ENCODE measurements around the gene SUGCT. TPM values are rescaled to one million over a fixed set of nuclear protein-coding genes. Genes with fewer than 3 reads are reported as not detected.
A peak's percentile ranks its signal among the peaks of the same experiment; 100 is the strongest.

Gene SUGCT
- total RNA-seq, 3 donors from 2014 or later (not counting 1 experiment from before 2014, with no cell fraction given): 0.40 to 0.59 TPM; not detected in 1

GRCh38 chr7:40643664-40644063 is 508.9 kb downstream of the SUGCT start:
- Histone ChIP-seq H3K27me3 (ENCODE audit: control insufficient read depth, insufficient read depth, low read length) (no peaks in the 10 kb centered on the region), H3K9me3 (ENCODE audit: control insufficient read depth, insufficient read depth, low read length) (no peaks in the 10 kb centered on the region), H3K4me1 (ENCODE audit: control insufficient read depth, insufficient read depth, low read length) (no peaks in the 10 kb centered on the region), H3K36me3 (ENCODE audit: control insufficient read depth, insufficient read depth, low read length) (no peaks in the 10 kb centered on the region), H3K4me3 (ENCODE audit: low read length) (no peak overlapping the region), H3K27ac (ENCODE audit: low read length) (no peak overlapping the region)
- WGBS (ENCODE audit: insufficient coverage): 94% methylated on average over 5 of the region's 7 CpGs
- no peak overlapping the region for H3K27ac Mint-ChIP-seq
- H3K36me3 Mint-ChIP-seq: no peaks in the 10 kb centered on the region
- H3K4me1 Mint-ChIP-seq: no peaks in the 10 kb centered on the region
- DNase-seq: no peak
- H3K4me3 Mint-ChIP-seq: no peak overlapping the region
- peaks cover 3 to 14% of the 10 kb centered on the region in 2 donors for H3K27me3 Mint-ChIP-seq (ENCODE audit: low read depth in 2 of 2)
- peaks cover 0 to under 1% of the 10 kb centered on the region in 2 donors for H3K9me3 Mint-ChIP-seq
- TF ChIP-seq, protein P1, sequence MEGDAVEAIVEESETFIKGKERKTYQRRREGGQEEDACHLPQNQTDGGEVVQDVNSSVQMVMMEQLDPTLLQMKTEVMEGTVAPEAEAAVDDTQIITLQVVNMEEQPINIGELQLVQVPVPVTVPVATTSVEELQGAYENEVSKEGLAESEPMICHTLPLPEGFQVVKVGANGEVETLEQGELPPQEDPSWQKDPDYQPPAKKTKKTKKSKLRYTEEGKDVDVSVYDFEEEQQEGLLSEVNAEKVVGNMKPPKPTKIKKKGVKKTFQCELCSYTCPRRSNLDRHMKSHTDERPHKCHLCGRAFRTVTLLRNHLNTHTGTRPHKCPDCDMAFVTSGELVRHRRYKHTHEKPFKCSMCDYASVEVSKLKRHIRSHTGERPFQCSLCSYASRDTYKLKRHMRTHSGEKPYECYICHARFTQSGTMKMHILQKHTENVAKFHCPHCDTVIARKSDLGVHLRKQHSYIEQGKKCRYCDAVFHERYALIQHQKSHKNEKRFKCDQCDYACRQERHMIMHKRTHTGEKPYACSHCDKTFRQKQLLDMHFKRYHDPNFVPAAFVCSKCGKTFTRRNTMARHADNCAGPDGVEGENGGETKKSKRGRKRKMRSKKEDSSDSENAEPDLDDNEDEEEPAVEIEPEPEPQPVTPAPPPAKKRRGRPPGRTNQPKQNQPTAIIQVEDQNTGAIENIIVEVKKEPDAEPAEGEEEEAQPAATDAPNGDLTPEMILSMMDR (IDR thresholded peaks at IDR 0.05): no peak
- intact Hi-C loops (cut with micrococcal nuclease): no loop called here
- ATAC-seq: no peak

GRCh38 chr7:40644454-40645188 is 509.8 kb downstream of the SUGCT start:
- no peak for ATAC-seq
- H3K9me3 ChIP-seq (ENCODE audit: control insufficient read depth, insufficient read depth, low read length): no peaks in the 10 kb centered on the region
- no peaks in the 10 kb centered on the region for H3K27me3 ChIP-seq (ENCODE audit: control insufficient read depth, insufficient read depth, low read length)
- H3K27ac Mint-ChIP-seq: no peak overlapping the region
- H3K4me3 ChIP-seq (ENCODE audit: low read length): no peak overlapping the region
- no peaks in the 10 kb centered on the region for H3K36me3 Mint-ChIP-seq
- H3K27me3 Mint-ChIP-seq (ENCODE audit: low read depth in 2 of 2): peaks cover 3 to 11% of the 10 kb centered on the region in 2 donors
- H3K4me3 Mint-ChIP-seq: no peak overlapping the region
- H3K27ac ChIP-seq (ENCODE audit: low read length): no peak overlapping the region
- intact Hi-C loops (cut with micrococcal nuclease): no loop called here
- no peaks in the 10 kb centered on the region for H3K4me1 ChIP-seq (ENCODE audit: control insufficient read depth, insufficient read depth, low read length)
- peak in 1 of 2 donors; percentile 1 for DNase-seq
- no peaks in the 10 kb centered on the region for H3K4me1 Mint-ChIP-seq
- 19% methylated on average over 15 of the region's 15 CpGs for WGBS (ENCODE audit: insufficient coverage)
- TF ChIP-seq, protein P1 (IDR thresholded peaks at IDR 0.05): no peak
- no peaks in the 10 kb centered on the region for H3K9me3 Mint-ChIP-seq
- no peaks in the 10 kb centered on the region for H3K36me3 ChIP-seq (ENCODE audit: control insufficient read depth, insufficient read depth, low read length)

DNA sequence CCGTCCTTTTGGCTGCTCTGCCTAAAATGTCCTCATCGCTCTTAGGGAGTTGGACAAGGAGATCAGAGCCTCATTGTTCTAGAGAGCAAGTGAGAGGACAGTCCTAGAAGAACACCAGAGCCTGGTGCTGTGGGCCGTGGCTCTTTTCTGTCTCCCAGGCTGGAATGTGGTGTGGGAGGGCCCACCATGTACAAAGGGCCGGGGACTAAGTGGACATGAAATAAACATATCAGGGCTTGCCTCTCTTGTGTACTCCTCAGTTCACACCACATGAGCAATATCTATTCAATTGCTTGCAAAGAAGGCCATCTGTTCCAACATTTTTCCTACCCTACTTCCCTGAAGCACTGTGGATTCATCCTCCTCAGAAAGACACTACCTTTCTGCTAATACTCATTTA is 510.4 kb downstream of the SUGCT start:
- H3K9me3 ChIP-seq (ENCODE audit: control insufficient read depth, insufficient read depth, low read length): no peaks in the 10 kb centered on the region
- H3K27ac ChIP-seq (ENCODE audit: low read length): no peak overlapping the region
- Mint-ChIP-seq H3K4me1 (no peaks in the 10 kb centered on the region), H3K27me3 (ENCODE audit: low read depth in 2 of 2) (peaks cover 3 to 11% of the 10 kb centered on the region in 2 donors), H3K27ac (no peak overlapping the region), H3K4me3 (no peak overlapping the region), H3K9me3 (no peaks in the 10 kb centered on the region), H3K36me3 (no peaks in the 10 kb centered on the region)
- no peaks in the 10 kb centered on the region for H3K27me3 ChIP-seq (ENCODE audit: control insufficient read depth, insufficient read depth, low read length)
- TF ChIP-seq, protein P1 (IDR thresholded peaks at IDR 0.05): no peak
- intact Hi-C loops (cut with micrococcal nuclease): no loop called here
- no peaks in the 10 kb centered on the region for H3K36me3 ChIP-seq (ENCODE audit: control insufficient read depth, insufficient read depth, low read length)
- ATAC-seq: no peak
- WGBS (ENCODE audit: insufficient coverage): 93% methylated on average over 4 of the region's 4 CpGs
- no peak overlapping the region for H3K4me3 ChIP-seq (ENCODE audit: low read length)
- no peaks in the 10 kb centered on the region for H3K4me1 ChIP-seq (ENCODE audit: control insufficient read depth, insufficient read depth, low read length)
- DNase-seq: no peak

GRCh38 chr7:40646717-40647116 is 511.9 kb downstream of the SUGCT start:
- no peaks in the 10 kb centered on the region for H3K4me1 ChIP-seq (ENCODE audit: control insufficient read depth, insufficient read depth, low read length)
- H3K27me3 ChIP-seq (ENCODE audit: control insufficient read depth, insufficient read depth, low read length): no peaks in the 10 kb centered on the region
- intact Hi-C loops (cut with micrococcal nuclease): no loop called here
- TF ChIP-seq, protein P1 (IDR thresholded peaks at IDR 0.05): no peak
- ATAC-seq (no peak), DNase-seq (no peak)
- H3K9me3 ChIP-seq (ENCODE audit: control insufficient read depth, insufficient read depth, low read length): no peaks in the 10 kb centered on the region
- Mint-ChIP-seq H3K4me1 (no peaks in the 10 kb centered on the region), H3K36me3 (no peaks in the 10 kb centered on the region), H3K27ac (no peak overlapping the region), H3K27me3 (ENCODE audit: low read depth in 2 of 2) (peaks cover 3 to 11% of the 10 kb centered on the region in 2 donors), H3K9me3 (peaks cover 5% of the 10 kb centered on the region in 2 donors), H3K4me3 (no peak overlapping the region)
- no peaks in the 10 kb centered on the region for H3K36me3 ChIP-seq (ENCODE audit: control insufficient read depth, insufficient read depth, low read length)
- no peak overlapping the region for H3K4me3 ChIP-seq (ENCODE audit: low read length)
- 75% methylated on average over 2 of the region's 2 CpGs for WGBS (ENCODE audit: insufficient coverage)
- H3K27ac ChIP-seq (ENCODE audit: low read length): no peak overlapping the region
